ENCODE measurements around the gene KDM4F.
"Not testable (repeated sequence)": the region's sequence is repeated elsewhere in the genome, so short reads cannot be mapped to it uniquely, and the experiment has no call there.

The KDM4F gene

GRCh38 chr11:95028357-95028756, 20.9 kb upstream of the KDM4F start:
- no peak for TF ChIP-seq CTCF (IDR thresholded peaks at IDR 0.05; ENCODE audit: low read depth, low read length)
- no peak for DNase-seq (ENCODE audit: extremely low read depth, low read depth)

- no peak for TF ChIP-seq CTCF (IDR thresholded peaks at IDR 0.05; ENCODE audit: low read depth, low read length)
- no peak for DNase-seq (ENCODE audit: extremely low read depth, low read depth)
Measured at GRCh38 chr11:95033051-95033450, 16.2 kb upstream of the KDM4F start.

GRCh38 chr11:95035316-95035715, 13.9 kb upstream of the KDM4F start:
- no peak for TF ChIP-seq CTCF (IDR thresholded peaks at IDR 0.05; ENCODE audit: low read depth, low read length)
- no peak for DNase-seq (ENCODE audit: extremely low read depth, low read depth)

GRCh38 chr11:95037356-95038035, 11.7 kb upstream of the KDM4F start:
- not testable (repeated sequence) for DNase-seq (ENCODE audit: extremely low read depth, low read depth)

GRCh38 chr11:95042239-95042638, 7.0 kb upstream of the KDM4F start:
- no peak for TF ChIP-seq CTCF (IDR thresholded peaks at IDR 0.05; ENCODE audit: low read depth, low read length)

GRCh38 chr11:95042906-95043305, 6.3 kb upstream of the KDM4F start:
- TF ChIP-seq CTCF (IDR thresholded peaks at IDR 0.05; ENCODE audit: low read depth, low read length), result no peak
- DNase-seq (ENCODE audit: extremely low read depth, low read depth), result no peak

More at GRCh38 chr11:95042239-95042638, 7.0 kb upstream of the KDM4F start:
- no peak for DNase-seq (ENCODE audit: extremely low read depth, low read depth)

- no peak for DNase-seq (ENCODE audit: extremely low read depth, low read depth)
- no peak for TF ChIP-seq CTCF (IDR thresholded peaks at IDR 0.05; ENCODE audit: low read depth, low read length)
Measured at GRCh38 chr11:95044010-95044409, 5.2 kb upstream of the KDM4F start.

- no peak for TF ChIP-seq CTCF (IDR thresholded peaks at IDR 0.05; ENCODE audit: low read depth, low read length)
- no peak for DNase-seq (ENCODE audit: extremely low read depth, low read depth)
Measured at GRCh38 chr11:95045812-95046211, 3.4 kb upstream of the KDM4F start.

Measured in AG09319 (cell line).